ENCODE measurements around the gene TOMM6.
"Not testable (repeated sequence)": the region's sequence is repeated elsewhere in the genome, so short reads cannot be mapped to it uniquely, and the experiment has no call there.

The TOMM6 gene

GRCh38 chr6:41785254-41785653 lies 2.2 kb upstream of the TOMM6 start:
- DNase-seq (ENCODE audit: low read depth in 2 of 2): no peak

- DNase-seq (ENCODE audit: low read depth in 2 of 2): no peak
Measured at GRCh38 chr6:41785689-41786450, 1.6 kb upstream of the TOMM6 start.

GRCh38 chr6:41786451-41787218 lies 859 bp upstream of the TOMM6 start:
- peak; percentile 84 for DNase-seq (ENCODE audit: low read depth in 2 of 2)

- DNase-seq (ENCODE audit: low read depth in 2 of 2): no peak
Measured at GRCh38 chr6:41789390-41789724, 1.9 kb downstream of the TOMM6 start.

GRCh38 chr6:41790045-41790444 lies 2.6 kb downstream of the TOMM6 start:
- DNase-seq (ENCODE audit: low read depth in 2 of 2): no peak

- no peak for DNase-seq (ENCODE audit: low read depth in 2 of 2)
Measured at GRCh38 chr6:41791305-41791704, 3.8 kb downstream of the TOMM6 start.

- no peak for DNase-seq (ENCODE audit: low read depth in 2 of 2)
Measured at GRCh38 chr6:41791984-41792383, 4.5 kb downstream of the TOMM6 start.

GRCh38 chr6:41796474-41796873 lies 9.0 kb downstream of the TOMM6 start:
- no peak for DNase-seq (ENCODE audit: low read depth in 2 of 2)

GRCh38 chr6:41798901-41799558 lies 11.5 kb downstream of the TOMM6 start:
- DNase-seq (ENCODE audit: low read depth in 2 of 2): no peak

GRCh38 chr6:41799559-41799911 lies 12.0 kb downstream of the TOMM6 start:
- DNase-seq (ENCODE audit: low read depth in 2 of 2): no peak

- no peak for DNase-seq (ENCODE audit: low read depth in 2 of 2)
Measured at GRCh38 chr6:41801380-41801779, 13.9 kb downstream of the TOMM6 start.

- no peak for DNase-seq (ENCODE audit: low read depth in 2 of 2)
Measured at GRCh38 chr6:41805830-41806774, 18.6 kb downstream of the TOMM6 start.

GRCh38 chr6:41811095-41811494 lies 23.6 kb downstream of the TOMM6 start:
- DNase-seq (ENCODE audit: low read depth in 2 of 2): no peak

- DNase-seq (ENCODE audit: low read depth in 2 of 2): not testable (repeated sequence)
Measured at GRCh38 chr6:41811946-41812345, 24.5 kb downstream of the TOMM6 start.

GRCh38 chr6:41813469-41813868 lies 26.0 kb downstream of the TOMM6 start:
- DNase-seq (ENCODE audit: low read depth in 2 of 2): no peak

GRCh38 chr6:41813956-41814355 lies 26.5 kb downstream of the TOMM6 start:
- DNase-seq (ENCODE audit: low read depth in 2 of 2): no peak

- no peak for DNase-seq (ENCODE audit: low read depth in 2 of 2)
Measured at GRCh38 chr6:41814629-41815028, 27.1 kb downstream of the TOMM6 start.

- DNase-seq (ENCODE audit: low read depth in 2 of 2): no peak
Measured at GRCh38 chr6:41815587-41815986, 28.1 kb downstream of the TOMM6 start.

GRCh38 chr6:41818271-41819054 lies 31.0 kb downstream of the TOMM6 start:
- no peak for DNase-seq (ENCODE audit: low read depth in 2 of 2)

- DNase-seq (ENCODE audit: low read depth in 2 of 2): no peak
Measured at GRCh38 chr6:41821266-41821665, 33.8 kb downstream of the TOMM6 start.

GRCh38 chr6:41822021-41822420 lies 34.5 kb downstream of the TOMM6 start:
- DNase-seq (ENCODE audit: low read depth in 2 of 2): no peak

Data from activated CD4-positive, alpha-beta T cell treated with anti-CD3 and anti-CD28 coated beads for 24 hours (primary cell).